ENCODE results near the gene XIRP2. TPM values are rescaled to one million over a fixed set of nuclear protein-coding genes. Genes with fewer than 3 reads are reported as not detected.

The XIRP2 gene
- total and polyA plus RNA-seq, 2 of the 4 experiments (the other 2 are of a cell fraction), result 0.05 to 0.18 TPM

DNA sequence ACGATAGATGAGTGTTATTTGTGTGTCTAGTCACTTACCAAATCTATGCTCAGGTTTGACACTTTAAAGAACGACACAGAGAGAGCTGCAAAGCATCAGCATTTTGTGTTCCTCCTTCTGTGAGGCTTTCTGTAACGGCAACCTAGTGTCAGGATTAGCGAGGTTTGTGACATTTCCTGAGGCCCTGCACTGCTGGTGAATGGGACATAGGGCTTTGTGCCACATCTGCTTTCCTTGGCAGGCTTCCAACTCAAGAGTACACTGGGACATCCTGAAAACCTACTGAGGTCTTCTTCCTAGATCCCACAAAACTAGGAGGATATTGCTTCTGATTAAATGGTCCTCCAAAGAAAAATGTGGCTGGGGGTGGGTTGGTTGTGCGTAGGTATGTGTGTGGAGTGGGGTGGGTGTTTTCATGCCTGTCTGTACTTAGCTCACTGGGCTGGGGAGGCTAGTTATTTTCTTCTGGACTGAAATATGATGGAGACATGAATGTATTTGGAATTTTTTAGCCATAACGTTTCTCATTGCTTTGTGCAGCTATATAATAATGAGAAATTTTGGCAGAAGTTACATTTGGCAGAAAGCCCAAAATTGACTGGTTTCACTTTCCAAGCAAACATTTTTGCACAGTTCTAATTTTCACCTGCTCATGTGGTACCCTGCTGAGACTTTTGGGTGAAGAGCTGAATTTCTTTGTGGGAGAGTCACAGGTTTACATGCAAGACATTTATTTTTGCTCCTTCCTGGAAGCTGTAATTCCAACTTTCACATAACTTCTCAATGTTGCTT, 308.4 kb downstream of the XIRP2 start:
- Histone ChIP-seq H3K4me2 (ENCODE audit: low read depth, low read length) (no peak overlapping the region), H3K9me3 (ENCODE audit: control insufficient read depth, insufficient read depth, low read length) (no peaks in the 10 kb centered on the region), H3K36me3 (ENCODE audit: control insufficient read depth, insufficient read depth, low read length) (no peaks in the 10 kb centered on the region), H3K4ac (ENCODE audit: low read depth, low read length) (no peak overlapping the region), H3K27ac (ENCODE audit: insufficient read depth, low read length) (no peak overlapping the region), H2AFZ (replicated peaks; ENCODE audit: low read length, poor library complexity) (peak overlapping the region; percentile 58), H4K20me1 (ENCODE audit: insufficient read depth, low read length) (no peaks in the 10 kb centered on the region), H3K27me3 (ENCODE audit: control insufficient read depth, insufficient read depth, low read length) (no peaks in the 10 kb centered on the region), H3K79me1 (ENCODE audit: low read depth in 1 of 2, low read length in 2 of 2) (no peaks in the 10 kb centered on the region), H2AK5ac (ENCODE audit: low read depth, low read length) (peak overlapping the region; percentile 10; the same call in 1 of the 2 replicates), H3K9me1 (ENCODE audit: insufficient read depth, low read length) (peaks cover 4% of the 10 kb centered on the region; the same call in 1 of the 2 replicates), H2BK20ac (ENCODE audit: low read depth, low read length) (no peak overlapping the region), H3K4me3 (ENCODE audit: insufficient read depth, low read depth, low read length) (no peak overlapping the region), H2BK5ac (ENCODE audit: low read depth, low read length, poor library complexity, severe bottlenecking) (no peak overlapping the region), H3K9ac (ENCODE audit: low read depth, low read length) (no peak overlapping the region), H2BK120ac (ENCODE audit: low read depth, low read length) (peak overlapping the region; percentile 11), H4K5ac (ENCODE audit: low read depth, low read length) (no peak overlapping the region; the same call in 1 of the 2 replicates), H3K18ac (ENCODE audit: low read depth, low read length) (no peak overlapping the region), H2BK15ac (ENCODE audit: low read depth, low read length) (peak overlapping the region; percentile 64; the same call in 1 of the 3 replicates), H4K8ac (ENCODE audit: low read depth in 2 of 2, low read length in 2 of 2) (peak overlapping the region in 1 of 2 experiments; percentile 59; a peak in 1 of 4 replicates), H4K91ac (ENCODE audit: insufficient read depth, low read depth, low read length) (peak overlapping the region; percentile 17; the same call in 1 of the 2 replicates), H3K23ac (ENCODE audit: low read depth, low read length) (peak overlapping the region; percentile 60; the same call in 1 of the 2 replicates), H3K14ac (replicated peaks; ENCODE audit: low read depth, low read length) (peak overlapping the region; percentile 7; the same call in 1 of the 2 replicates), H3K4me1 (ENCODE audit: control insufficient read depth, insufficient read depth, low read length) (peaks cover 3% of the 10 kb centered on the region; the same call in 1 of the 2 replicates), H3K56ac (ENCODE audit: extremely low read depth, insufficient read depth, low read length) (no peak overlapping the region), H2AK9ac (replicated peaks; ENCODE audit: low read depth, low read length, poor library complexity) (no peak overlapping the region)
- no TSS peak for BruUV-seq (replicated peaks)
- TF ChIP-seq MXI1 (IDR thresholded peaks at IDR 0.05; ENCODE audit: borderline replicate concordance, low read depth, low read length), result no peak
- peak; percentile 45; the same call in 1 of the 2 replicates for TF ChIP-seq CEBPB (IDR thresholded peaks at IDR 0.05; ENCODE audit: low read depth, low read length)
- no peak for TF ChIP-seq RAD21 (IDR thresholded peaks at IDR 0.05; ENCODE audit: low read length)
- TF ChIP-seq RFX5 (IDR thresholded peaks at IDR 0.05; ENCODE audit: low read depth, low read length), result no peak
- in situ Hi-C loops (cut with MboI; ENCODE audit: low sequenced_read_pairs), result loop anchor here (10.0 kb wide), 1 partner anchor 662 kb away; no protein-coding TSS in a partner anchor
- 50% methylated on average over 1 of the region's 6 CpGs; no CpG with 5 or more reads in 1 of the 2 experiments for WGBS, 2 experiments (ENCODE audit: extremely low coverage in 2 of 2, insufficient read length in 1 of 2)
- ATAC-seq (ENCODE audit: low read depth) (no peak; the same call in 1 of the 2 replicates), DNase-seq (peak; percentile 59)
- intact Hi-C loops (cut with micrococcal nuclease), result loop anchor here (5.0 kb wide), 2 partner anchors 49 to 279 kb away; no protein-coding TSS in a partner anchor
- dilution Hi-C loops (cut with HindIII; ENCODE audit: low sequenced_read_pairs, unreplicated experiment), result no loop called here
- ChIA-PET CTCF (interaction anchor here (1.0 kb wide), 1 partner anchor 69 kb away, joined by 3 read pairs; no protein-coding TSS in a partner anchor), POLR2A (ENCODE audit: unreplicated experiment) (no interaction called here)
